K562 treated with DMSO at 1 percent for 48 hours (cell line): Measurements from ENCODE around the gene SLC25A15. TPM values are rescaled to one million over a fixed set of nuclear protein-coding genes. Genes with fewer than 3 reads are reported as not detected.

Experiments used
- total RNA-seq: library from RNA; unstranded; fragments of 300-600 nt; gene quantifications from 2 replicates; pipeline ENCODE4 v1.2.3, GENCODE V29; 2022; ENCODE audit warnings: low replicate concordance; ENCODE audit errors: extremely low read depth

SLC25A15 gene
- total RNA-seq, result not detected in 2 replicates

DNA sequence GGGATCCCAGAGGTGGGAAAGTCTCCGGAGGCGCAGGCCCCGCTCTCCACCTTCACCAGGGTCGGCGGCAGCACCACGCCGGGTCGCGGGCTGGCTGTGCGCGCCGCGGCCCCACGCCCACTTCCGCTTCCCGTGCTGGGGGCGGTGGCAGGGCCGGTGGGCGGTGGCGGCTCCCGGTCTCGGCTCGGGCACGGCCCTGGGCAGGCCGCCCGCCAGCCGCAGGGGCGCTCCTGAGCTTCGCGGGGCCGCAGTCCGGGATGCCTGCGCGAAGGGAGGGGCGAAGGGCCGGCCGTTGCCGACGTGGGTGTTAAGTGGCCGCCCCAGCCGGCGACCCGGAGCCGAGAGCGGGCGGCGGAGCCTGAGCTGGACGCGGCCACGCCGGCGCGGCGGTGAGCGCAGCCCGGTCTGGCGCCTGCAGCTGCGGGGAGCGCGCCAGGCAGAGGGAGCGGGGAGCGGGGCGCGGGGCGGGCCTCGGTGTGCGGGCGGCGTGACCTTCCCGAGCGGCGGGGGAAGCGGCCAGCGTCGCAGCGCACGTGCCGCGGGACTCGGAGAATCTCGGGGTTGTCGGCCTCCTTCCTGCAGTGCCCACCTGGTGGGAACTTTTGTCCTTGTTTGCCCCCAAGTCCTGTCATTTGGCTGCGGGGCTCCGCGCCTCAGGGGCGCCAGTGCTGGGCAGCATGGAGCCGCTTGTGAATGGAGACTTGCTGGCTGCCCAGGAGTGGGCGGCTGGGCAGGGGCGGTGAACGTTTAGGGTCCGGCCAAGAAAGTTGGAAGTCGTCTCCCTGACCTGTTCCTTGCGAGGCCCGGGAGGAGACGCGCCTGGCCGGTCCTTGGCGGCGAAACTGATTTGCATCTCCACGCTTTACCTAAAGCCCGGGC is at the start of gene SLC25A15:
TSS of gene SLC25A15 (plus strand) at position 337 of the 879 bp plus-strand sequence. CDS start 3,616 bp downstream, outside the sequence.

DNA sequence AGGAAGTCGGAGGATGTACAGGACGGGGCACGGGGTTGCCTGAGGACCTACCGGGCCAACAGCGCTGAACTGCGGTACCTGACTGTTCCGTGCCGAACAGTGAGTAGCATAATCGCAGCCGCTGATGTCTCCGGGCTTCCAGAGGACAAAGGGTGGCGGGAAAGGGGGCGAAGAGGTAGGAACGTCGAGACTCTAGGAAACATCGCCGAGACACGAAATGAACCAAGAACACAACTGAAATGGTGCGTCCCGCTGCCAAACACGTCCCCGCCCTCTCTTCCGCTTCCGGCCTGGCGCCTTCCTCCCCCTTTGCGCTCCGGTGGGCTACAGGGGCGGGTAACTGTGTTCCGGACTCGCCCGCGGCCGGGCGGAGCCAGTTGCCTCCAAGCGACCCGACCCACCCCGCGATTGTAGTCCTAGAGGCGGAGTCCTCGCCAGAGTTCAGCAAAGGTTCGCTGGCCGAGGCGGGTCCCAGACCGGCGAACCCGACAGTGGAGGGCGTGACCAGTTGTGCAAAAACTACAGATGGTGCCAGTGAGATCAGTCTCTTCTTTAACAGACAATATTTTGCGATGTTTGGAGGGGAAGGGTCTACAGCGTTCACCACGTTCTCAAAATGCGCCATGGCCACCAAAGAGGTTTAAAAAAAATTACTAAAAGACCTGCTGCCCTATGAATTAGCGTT is 18.3 kb upstream of the SLC25A15 start, which contains the start of gene MRPS31:
TSS of gene MRPS31 (minus strand) at position 257 of the 685 bp plus-strand sequence. CDS start at position 203, 54 bp downstream.

Other genes starting within 250 kb of the SLC25A15 start
- not detected in 2 replicates for gene FOXO1, start 123.0 kb upstream of the SLC25A15 start, total RNA-seq
- gene MRPS31, start 18.4 kb upstream of the SLC25A15 start, total RNA-seq, result not detected in 2 replicates
- not detected in 2 replicates for gene ELF1, start 229.7 kb downstream of the SLC25A15 start, total RNA-seq